ENCODE results near the gene SFRP5.

DNA sequence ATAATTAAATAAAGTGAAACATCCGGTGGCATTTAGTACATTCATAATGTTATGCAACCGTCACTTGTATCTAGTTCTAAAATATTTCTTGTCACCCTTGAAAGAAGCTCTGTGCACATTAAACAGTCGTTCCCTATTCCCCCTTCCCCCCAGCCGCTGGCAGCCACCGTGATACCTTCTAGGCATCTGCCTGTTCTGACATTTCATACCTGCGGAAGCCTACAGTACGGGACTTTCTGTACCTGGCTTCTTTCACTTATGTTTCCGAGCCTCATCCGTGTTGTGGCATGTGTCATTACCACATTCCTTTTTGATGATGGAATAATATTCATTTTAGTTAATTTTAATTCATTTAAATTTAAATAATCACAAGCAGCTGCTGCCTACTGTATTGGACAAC lies 13.9 kb upstream of the SFRP5 start:
- TF ChIP-seq, protein P1, sequence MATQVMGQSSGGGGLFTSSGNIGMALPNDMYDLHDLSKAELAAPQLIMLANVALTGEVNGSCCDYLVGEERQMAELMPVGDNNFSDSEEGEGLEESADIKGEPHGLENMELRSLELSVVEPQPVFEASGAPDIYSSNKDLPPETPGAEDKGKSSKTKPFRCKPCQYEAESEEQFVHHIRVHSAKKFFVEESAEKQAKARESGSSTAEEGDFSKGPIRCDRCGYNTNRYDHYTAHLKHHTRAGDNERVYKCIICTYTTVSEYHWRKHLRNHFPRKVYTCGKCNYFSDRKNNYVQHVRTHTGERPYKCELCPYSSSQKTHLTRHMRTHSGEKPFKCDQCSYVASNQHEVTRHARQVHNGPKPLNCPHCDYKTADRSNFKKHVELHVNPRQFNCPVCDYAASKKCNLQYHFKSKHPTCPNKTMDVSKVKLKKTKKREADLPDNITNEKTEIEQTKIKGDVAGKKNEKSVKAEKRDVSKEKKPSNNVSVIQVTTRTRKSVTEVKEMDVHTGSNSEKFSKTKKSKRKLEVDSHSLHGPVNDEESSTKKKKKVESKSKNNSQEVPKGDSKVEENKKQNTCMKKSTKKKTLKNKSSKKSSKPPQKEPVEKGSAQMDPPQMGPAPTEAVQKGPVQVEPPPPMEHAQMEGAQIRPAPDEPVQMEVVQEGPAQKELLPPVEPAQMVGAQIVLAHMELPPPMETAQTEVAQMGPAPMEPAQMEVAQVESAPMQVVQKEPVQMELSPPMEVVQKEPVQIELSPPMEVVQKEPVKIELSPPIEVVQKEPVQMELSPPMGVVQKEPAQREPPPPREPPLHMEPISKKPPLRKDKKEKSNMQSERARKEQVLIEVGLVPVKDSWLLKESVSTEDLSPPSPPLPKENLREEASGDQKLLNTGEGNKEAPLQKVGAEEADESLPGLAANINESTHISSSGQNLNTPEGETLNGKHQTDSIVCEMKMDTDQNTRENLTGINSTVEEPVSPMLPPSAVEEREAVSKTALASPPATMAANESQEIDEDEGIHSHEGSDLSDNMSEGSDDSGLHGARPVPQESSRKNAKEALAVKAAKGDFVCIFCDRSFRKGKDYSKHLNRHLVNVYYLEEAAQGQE (IDR thresholded peaks at IDR 0.05; ENCODE audit: insufficient replicate concordance, low read depth): no peak
- TF ChIP-seq, protein P2, sequence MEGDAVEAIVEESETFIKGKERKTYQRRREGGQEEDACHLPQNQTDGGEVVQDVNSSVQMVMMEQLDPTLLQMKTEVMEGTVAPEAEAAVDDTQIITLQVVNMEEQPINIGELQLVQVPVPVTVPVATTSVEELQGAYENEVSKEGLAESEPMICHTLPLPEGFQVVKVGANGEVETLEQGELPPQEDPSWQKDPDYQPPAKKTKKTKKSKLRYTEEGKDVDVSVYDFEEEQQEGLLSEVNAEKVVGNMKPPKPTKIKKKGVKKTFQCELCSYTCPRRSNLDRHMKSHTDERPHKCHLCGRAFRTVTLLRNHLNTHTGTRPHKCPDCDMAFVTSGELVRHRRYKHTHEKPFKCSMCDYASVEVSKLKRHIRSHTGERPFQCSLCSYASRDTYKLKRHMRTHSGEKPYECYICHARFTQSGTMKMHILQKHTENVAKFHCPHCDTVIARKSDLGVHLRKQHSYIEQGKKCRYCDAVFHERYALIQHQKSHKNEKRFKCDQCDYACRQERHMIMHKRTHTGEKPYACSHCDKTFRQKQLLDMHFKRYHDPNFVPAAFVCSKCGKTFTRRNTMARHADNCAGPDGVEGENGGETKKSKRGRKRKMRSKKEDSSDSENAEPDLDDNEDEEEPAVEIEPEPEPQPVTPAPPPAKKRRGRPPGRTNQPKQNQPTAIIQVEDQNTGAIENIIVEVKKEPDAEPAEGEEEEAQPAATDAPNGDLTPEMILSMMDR (IDR thresholded peaks at IDR 0.05; ENCODE audit: insufficient read depth, low read length): no peak
- TF ChIP-seq POLR2AphosphoS5 (IDR thresholded peaks at IDR 0.05; ENCODE audit: low read depth) (no peak), SPI1 (IDR thresholded peaks at IDR 0.05; ENCODE audit: borderline replicate concordance, low read depth) (no peak)

All from HL-60 (cell line).